GM21423 (cell line): ENCODE results near the gene TPCN2.

Experiments
- ATAC-seq: cut with Tn5 transposase; IDR thresholded peaks from one replicate; pipeline ENCODE4 v1.9.1; 2021; ENCODE audit warnings: mild to moderate bottlenecking, moderate library complexity; ENCODE audit not compliant: unreplicated experiment

Gene TPCN2

DNA sequence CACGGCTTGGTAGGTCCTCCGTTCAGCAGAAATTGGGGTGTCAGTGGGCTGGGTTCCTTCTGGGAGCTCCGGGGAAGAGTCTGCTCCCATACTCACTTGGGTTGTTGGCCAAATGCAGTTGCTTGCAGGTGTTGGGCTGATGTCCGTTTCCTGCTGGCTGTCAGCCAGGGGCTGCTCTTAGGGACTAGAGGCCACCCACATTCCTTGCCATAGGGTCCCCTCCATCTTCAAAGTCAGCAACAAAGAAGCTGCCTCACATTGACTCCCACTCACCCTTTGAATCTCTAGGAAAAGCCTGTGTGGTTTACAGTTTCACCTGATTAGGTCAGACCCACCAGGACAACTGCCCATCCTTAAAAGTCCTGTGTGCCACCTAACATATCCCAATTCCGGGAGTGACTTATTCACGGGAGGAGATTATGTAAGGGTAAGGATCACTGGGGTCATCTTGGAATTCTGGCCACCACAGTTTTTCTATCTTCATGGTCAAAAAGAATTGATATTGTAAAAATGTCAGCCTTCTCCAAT is 43.0 kb downstream of the TPCN2 start:
- ATAC-seq: no peak

DNA sequence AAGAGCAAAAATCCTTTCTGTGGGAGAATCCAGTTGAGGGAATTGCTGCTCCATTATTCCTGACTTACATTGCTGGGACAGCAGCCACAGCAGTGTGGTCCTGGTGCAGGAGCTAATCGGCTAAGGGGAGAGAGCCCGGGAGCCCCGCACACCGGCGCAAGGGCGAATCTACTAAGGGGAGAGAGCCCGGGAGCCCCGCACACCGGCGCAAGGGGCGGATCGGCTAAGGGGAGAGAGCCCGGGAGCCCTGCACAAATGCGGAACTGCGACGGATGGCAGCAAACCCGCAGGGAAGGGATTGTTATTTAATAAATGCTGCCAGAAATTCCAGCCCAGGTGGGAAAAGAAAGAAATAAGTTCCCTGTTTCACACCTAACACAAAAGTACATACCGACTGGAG is 43.5 kb downstream of the TPCN2 start:
- no peak for ATAC-seq

DNA sequence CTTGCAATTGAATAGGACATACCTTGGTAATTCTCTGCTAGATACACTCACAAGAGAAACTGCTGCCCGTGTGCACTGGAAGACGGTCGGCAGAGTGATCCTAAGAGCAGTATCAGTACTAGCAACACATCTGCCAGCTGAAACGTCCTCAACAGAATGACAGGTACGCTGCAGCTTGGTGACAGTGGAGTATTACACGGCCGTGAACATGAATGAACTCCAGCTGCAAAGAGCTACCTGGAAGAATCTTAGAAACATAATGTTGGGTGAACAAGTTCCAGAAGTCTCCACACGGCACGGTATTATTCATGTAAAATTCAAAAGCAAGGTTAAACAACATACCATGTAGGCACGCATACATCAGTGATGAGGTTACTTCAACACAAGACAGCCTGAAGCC is 44.4 kb downstream of the TPCN2 start:
- ATAC-seq: no peak

DNA sequence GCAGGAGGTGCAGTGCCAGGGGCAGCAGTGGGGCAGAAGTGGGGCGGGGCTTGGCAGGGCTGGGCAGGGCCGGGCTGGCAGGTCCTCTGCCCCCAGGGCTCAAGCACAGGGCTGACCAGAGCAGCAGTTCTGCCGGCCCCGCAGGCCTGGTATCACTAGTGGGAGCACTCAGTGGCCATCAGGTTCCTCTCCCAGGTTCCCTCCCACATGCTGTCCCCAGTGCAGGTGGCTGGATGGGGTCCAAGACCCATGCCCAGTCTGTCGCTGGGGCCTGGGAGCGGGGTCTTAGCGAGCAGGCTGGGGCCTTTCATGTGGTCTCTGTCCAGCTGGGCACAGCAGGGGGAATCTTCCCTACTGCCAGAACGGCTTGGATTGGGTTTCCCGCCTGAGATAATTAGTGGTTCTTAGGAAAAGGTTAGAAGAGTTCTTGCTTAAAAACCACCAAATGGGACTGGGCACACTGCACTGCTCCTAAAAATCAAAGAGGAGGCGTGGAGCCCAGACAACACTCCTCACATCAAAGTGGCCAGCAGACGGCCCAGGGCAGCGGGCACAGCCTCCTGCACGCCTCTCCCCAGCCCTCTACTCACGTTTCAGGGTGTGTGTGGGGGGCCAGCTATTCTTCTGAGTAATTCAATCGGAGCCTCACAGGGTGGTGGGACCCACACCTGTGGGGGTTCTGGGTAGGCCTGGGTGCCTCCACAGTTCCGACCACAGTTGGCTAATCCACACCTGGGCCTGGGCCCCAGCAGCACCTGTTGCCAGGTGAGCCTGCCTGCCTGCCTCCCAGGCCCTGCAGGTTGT is 45.6 kb downstream of the TPCN2 start:
- no peak for ATAC-seq

DNA sequence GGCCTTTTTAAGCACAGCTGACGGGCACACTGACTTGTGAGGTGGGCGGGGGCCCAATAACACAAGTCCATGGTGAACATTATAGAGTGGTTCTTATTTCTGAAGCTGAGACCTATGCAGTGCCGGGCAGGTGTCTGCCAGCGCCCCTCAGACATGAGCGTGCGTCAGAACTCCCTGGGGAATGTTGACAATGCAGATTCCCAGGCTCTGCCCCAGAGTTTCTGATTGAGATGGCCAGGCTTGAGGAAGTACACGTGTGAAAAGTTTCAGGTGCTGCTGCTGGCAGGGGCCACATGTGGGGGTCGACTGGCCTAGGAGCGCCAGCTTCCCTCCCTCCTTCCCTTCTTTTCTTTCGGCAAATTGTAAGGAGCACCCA is 46.2 kb downstream of the TPCN2 start:
- ATAC-seq: no peak

DNA sequence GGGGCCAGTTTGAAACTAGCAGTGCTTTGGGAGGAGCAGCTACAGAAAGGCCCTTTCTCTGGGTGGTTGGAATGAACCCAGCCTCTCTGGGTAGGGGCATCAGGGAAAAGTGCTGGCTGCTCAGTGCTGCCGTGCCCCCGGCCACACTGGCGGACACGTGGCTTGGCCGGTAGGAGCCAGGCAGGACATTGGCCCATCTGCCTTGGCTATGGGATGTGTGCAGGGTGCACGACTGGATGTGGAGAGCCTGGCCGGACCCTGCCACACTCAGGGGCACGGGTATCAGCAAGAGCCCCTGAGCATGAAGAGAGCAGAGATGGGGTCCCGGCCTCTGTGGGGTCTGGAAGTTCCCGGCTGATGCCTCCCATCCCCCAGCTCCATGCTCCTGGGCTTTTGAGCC is 46.6 kb downstream of the TPCN2 start:
- ATAC-seq: no peak

DNA sequence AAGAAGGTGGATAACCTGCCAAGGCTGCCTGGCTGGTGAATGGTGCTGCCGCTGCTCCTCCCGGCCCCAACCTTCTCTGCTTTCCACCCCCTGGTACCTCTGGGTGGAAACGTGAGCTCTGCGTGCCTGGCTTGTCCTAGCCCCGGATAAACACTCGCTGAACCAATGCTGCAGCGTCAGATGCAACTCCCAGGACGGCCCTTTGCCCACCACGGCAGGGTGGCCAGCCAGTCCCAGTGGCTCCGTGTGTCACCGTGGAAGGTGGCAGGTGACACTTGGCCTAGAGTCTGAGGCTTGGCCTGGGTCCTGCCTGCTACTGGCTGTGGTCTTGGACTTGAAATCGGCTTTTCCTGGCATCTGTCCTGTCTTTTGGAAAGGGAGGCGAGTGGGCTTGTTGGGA is 47.7 kb downstream of the TPCN2 start:
- no peak for ATAC-seq

DNA sequence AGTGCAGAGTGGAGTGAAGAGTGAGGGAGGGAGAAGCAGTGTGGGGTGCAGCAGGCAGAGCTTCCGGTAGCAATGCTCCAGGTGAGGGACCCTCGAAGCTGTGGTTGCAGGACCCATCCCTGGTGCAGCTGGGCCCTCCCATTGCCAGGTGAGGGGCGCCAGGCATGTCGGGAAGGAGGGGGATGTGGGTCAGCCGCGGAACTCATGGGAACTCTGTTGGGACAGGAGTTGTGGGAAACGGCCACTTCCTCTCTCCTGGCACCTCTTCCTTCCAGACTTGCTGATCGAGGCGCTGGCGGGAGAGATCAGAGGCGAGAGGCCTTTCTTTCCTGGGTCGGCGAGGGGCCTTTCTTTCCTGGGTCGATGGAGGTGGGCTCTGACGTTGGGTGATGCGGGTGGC is 48.5 kb downstream of the TPCN2 start:
- no peak for ATAC-seq

DNA sequence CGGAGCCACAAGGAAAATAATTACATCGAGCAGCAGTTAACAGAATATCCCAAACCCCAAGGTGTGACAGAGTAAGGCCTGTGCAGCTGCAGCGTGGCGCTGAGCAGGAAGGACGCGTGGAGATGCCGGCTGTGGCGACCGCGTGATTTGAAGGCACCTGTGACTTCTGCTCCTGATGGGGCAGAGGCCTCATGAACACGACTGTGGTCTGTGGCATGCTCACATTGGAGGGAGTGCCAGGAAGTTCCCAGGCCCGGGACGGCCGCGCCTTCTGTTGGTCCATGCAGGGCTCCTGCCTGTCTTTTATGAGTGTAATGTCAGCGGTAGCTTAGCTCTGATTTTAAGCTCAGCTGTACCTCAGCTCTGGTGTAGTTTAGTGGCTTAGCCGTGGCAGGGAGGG is 50.4 kb downstream of the TPCN2 start:
- no peak for ATAC-seq

DNA sequence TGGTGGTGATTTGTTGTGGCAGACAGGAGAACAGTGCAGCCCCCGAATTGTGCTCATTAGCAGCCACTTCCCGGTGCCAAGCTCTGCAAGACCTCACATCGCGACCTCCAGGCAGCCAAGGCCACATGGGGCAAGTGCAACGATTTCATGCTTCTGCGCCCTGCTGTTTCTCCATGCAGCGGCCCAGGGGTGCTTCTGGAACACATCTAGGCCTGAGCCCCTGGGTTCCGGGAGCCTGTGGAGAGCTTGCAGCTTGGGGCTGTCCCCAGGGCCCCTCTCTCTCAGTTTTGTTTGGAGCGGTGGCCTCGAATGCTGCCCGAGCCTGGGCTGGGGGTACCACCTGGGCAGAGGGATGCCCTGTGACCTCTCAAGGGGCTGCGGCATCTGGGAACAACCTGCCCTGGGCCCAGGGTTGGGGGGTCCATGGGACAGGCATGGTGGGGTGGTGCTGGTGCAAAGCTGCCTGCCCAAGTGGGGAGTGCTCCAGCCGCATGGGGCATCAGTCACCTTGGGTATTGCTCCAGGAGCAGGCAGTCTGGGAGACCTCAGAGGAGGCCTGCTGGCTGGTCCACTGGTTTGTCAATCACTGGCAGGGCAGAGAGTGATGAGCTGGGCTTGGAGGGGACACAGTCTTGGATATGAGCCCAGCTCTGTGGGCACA is 51.9 kb downstream of the TPCN2 start:
- no peak for ATAC-seq

DNA sequence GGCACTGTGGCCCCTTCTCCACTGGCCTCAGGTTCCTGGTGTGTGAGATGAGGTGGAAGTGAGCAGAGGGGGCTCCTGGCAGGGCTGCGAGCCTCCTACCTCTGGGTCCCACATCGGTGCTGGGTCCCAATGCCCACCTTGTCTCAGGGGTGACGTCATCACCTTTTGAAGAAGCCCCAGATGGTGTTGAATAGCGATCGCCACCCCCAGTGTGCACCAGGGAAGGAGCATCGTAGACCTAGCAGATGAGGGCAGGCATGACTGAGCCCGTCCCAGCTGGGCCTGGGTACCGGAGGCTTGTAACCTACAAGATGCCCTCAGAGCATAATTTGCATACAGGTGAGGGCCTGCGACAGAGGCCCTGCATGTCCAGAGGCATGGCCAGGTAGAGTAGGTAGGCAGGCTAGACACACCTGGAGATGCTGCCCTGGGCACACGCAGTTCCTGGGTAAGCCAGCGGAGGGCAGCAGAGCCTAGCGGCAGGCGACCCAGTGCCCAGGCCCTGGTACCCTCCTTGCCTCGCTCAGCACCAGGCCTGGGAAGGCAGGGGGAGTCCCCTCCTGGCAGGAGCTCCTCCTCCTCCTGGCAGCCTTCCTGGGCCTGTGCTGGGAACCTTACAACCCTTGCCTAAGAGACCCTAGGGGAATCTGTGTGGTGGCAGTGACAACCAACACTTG is 52.5 kb downstream of the TPCN2 start:
- no peak for ATAC-seq

DNA sequence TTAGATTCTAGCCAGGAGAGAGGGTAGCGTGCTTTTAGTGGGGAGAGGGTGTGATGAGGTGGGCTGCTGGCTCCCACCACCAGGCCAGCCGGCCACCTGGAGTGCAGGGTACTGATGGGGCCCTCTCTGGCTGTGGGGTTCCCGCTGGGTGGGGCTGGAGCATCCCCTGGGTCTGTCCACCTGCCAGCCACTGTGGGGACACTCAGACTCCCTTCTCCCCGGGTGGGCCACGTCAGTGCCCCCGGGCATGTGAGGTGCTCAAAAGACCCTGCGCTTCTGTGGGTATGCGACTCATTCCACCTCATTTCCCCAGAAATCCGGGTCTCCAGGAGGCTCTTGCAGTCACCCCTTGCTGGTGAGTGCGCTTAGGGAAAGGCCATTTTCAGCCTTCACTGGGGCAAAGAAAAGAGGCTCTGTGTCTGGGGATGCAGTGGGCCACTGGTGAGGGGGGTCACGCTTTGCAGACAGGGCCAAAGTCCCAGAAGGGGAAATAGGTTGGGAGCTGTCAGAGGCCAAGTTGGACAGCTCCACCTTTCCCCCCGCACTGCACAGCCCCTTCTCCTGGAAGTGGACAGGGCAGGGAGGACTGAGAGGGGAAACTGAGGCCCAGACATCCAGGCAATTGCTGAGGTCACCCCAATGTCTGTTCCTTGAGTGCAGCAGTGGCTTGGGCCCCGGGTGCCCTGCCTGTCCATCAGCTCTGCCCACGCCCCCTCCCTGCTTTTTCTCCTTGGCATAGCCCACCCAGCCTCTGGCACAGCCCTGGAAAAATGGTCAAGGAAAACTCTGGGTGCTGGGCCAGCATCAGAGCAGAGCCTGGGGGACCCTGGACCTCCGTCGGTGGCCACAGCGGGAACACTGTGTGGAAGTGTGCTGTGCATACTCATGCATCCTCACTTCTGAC is 53.3 kb downstream of the TPCN2 start:
- no peak for ATAC-seq

DNA sequence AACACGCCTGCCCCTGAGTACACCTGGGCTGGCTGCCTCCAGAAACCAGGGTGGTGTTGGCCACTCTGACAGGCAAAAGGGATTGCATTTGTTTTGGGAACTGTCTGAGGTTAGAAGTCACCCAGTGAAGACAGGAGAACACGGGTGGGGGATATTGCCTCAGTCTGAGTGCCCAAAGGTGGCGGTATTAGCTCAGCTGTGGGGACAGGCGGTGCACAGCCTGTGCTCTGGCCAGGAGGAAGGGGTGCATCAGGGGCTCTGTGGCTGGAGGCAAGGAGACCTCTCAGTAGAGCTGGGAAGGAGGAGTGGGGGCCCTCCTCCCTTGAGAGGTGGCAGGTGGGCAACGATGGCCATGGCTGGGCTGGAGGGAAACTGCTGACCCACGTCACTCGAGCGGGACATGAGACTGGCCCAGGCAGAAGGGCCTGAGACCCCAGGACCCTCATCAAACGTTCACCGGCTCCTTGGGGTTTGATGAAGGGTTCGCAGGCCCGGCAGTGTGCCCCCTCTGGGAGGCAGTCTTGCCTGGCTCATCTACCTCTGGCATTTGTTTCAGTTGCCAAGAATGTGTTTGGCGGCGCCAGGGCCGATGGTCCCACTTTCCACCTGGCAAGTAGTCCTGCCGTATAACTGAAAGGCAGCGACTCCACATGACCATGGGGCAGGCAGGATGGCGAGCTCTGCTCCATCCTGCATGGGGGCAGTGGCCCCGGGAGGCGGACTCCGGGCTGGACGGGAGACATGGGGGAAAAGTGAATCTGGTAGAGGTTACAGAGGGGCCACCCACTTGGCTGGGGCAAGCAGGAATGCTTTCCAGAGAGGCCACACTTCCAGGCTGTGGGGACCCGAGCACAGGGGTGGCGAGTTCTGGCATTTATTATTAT is 54.2 kb downstream of the TPCN2 start:
- ATAC-seq: no peak

DNA sequence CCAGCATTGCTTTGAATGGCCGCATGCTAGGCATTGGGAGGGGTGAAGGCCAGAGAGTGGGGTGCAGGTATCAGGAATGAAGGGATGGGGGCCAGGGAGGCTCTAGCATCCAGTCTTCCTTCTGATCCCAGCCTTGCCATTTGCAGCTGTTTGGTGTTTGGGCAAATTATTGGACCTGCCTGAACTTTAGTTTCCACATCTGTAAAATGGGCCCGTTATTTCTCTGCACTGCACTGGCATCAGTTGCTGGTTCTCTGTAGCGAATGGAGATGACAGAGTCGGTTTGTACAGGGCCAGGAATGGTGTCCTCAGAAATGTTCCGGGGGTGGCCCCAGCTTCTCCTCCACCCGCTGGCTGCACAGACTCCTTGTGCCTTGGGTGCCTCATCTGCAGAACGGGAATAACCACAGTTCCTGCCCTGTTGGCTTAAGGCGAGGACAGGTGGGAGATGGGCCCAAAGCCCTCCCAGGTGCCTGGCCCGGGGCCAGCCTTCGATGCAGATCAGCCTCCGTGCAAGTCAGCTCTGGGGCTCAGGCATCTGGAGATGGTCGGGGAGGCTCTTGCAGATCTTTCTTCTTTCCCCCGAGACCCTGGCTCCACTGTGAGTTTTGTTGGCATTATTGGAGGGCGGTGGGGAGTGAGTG is 55.6 kb downstream of the TPCN2 start:
- no peak for ATAC-seq

DNA sequence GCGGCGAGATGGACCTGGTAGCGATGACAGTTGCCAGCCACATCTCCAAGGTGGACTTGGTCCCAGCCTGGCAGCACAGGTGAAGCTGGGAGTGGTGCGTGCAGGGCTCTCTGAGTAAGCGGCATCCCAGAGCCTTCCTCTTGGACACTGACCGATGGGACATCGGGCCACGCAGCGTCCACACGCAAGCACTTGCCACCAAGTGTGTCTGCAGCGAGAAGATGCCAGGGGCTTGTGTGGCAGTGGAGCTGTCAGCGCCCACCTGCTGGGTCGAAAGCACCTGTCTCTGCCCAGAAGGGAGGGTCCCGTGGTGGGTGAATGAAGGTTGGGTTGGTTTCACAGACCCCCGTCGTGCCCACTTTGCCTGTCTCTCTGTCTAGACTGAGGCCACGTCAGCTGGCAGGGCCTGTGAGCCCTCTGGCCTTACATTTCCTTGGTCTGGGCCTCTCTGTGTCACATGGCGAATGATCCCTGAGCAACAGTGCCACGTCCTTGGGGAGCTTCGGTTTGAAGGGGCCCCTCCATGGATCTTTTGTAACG is 56.2 kb downstream of the TPCN2 start:
- ATAC-seq: no peak

DNA sequence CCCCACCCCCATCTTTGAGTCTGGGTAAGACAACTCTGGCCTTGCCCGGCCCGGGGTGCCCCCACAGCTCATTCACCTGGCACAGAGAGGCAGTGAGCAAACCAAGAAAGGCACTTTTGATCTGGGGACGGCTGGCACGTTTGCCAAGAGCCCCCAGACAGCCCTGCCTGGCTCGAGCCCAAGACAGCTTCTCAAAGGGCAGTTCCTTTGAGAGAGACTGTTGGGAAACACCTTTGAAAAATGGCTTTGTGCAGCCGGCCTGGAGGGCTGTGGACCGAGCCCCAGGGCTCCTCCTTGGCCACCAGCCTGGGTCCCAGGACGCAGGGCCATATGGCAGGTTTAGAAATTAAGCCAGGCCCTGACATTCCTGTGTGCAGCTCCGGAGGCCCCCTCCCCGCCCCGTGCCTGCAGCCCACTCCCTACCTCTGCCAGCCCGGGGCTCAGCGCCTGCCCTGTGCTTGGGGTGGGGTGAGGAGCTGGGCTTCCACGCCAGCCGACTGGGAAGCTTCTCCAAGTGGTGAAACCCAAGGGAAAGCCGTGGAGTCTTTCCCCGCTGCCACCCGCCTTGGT is 56.8 kb downstream of the TPCN2 start:
- no peak for ATAC-seq

DNA sequence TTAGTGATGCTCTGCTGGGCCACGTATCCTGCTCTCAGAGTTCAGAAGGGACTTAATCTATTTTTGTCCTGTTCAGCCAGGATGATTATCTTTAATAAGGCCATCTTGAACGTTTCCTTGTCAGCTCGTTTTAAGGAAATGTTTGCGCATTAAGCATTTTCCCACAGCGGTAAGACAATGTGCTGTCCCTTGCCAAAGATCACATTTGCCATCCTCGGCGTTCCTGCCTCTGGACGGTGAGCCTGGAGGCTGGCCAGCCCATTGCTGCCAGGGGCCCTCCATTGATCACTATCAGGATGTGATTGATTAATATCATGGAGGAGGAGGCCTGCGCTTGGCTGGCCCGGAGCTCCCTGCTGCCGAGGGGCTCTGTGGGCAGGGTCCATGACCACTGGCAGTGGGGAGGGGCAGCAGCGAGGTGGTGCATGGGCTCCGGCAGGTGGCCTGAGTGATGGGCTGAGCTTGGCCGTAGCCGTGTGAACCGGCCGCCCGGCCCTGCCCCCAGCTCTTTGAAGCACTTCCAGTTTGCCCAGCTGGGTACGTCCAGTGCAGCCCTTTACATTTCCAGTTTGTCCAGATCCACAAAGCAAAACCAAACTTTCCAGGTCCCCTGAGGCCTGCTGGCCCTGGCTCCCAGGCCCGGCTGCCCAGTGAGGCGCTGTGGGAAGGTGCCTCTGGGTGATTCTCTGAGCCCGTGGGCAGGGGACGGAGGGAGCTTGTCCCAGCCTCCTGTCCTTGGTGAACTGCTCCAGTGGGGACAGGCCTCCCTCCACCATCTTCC is 57.5 kb downstream of the TPCN2 start:
- no peak for ATAC-seq

DNA sequence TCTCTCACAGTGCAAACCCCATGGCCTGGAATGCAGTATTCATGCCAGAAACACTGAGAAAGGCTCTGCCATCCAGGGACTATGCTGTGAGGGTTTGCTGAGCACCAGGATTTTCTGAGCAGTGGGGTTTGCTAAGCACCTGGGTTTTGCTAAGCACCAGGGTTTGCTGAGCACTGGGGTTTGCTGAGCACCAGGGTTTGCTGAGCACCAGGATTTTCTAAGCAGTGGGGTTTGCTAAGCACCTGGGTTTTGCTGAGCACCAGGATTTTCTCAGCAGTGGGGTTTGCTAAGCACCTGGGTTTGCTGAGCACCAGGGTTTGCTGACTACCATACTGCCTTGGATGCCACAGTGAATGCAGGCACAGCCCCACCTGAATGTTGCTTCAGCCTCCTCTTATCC is 58.7 kb downstream of the TPCN2 start:
- no peak for ATAC-seq
